Rectal smooth muscle tissue (tissue), 1 donor: ENCODE data around the gene GRID1.

Source experiments
- H3K27ac ChIP-seq: one replicate; pipeline ENCODE4 v1.7.0; 2013; ENCODE audit warnings: low read depth, low read length, inconsistent platforms
- H3K27me3 ChIP-seq: one replicate; pipeline ENCODE4 v1.7.0; 2013; ENCODE audit warnings: low read length; ENCODE audit not compliant: control insufficient read depth, insufficient read depth
- H3K36me3 ChIP-seq: one replicate; pipeline ENCODE4 v1.7.0; 2013; ENCODE audit warnings: low read length; ENCODE audit not compliant: control insufficient read depth, insufficient read depth
- H3K4me1 ChIP-seq: one replicate; pipeline ENCODE4 v1.7.0; 2013; ENCODE audit warnings: low read length; ENCODE audit not compliant: control insufficient read depth, insufficient read depth
- H3K4me3 ChIP-seq: one replicate; pipeline ENCODE4 v1.7.0; 2013; ENCODE audit warnings: low read length
- H3K9ac ChIP-seq: one replicate; pipeline ENCODE4 v1.7.0; 2013; ENCODE audit warnings: low read length

Gene GRID1

GRCh38 chr10:86048571-86048970, 318.0 kb downstream of the GRID1 start:
- Histone ChIP-seq H3K36me3 (no peaks in the 10 kb centered on the region), H3K4me1 (no peaks in the 10 kb centered on the region), H3K27me3 (no peaks in the 10 kb centered on the region), H3K9ac (no peak overlapping the region), H3K4me3 (no peak overlapping the region), H3K27ac (no peak overlapping the region)

GRCh38 chr10:86047588-86047987, 319.0 kb downstream of the GRID1 start:
- H3K27me3 ChIP-seq: no peaks in the 10 kb centered on the region
- H3K9ac ChIP-seq: no peak overlapping the region
- H3K4me1 ChIP-seq: no peaks in the 10 kb centered on the region
- H3K27ac ChIP-seq: no peak overlapping the region
- no peaks in the 10 kb centered on the region for H3K36me3 ChIP-seq
- H3K4me3 ChIP-seq: no peak overlapping the region

- no peaks in the 10 kb centered on the region for H3K27me3 ChIP-seq
- H3K4me1 ChIP-seq: no peaks in the 10 kb centered on the region
- no peak overlapping the region for H3K27ac ChIP-seq
- no peaks in the 10 kb centered on the region for H3K36me3 ChIP-seq
- H3K9ac ChIP-seq: no peak overlapping the region
- no peak overlapping the region for H3K4me3 ChIP-seq
Measured at GRCh38 chr10:86046845-86047460, 319.6 kb downstream of the GRID1 start.

- Histone ChIP-seq H3K4me3 (no peak overlapping the region), H3K9ac (no peak overlapping the region), H3K27me3 (no peaks in the 10 kb centered on the region), H3K36me3 (no peaks in the 10 kb centered on the region), H3K27ac (no peak overlapping the region), H3K4me1 (no peaks in the 10 kb centered on the region)
Measured at GRCh38 chr10:86045896-86046295, 320.7 kb downstream of the GRID1 start.

- no peaks in the 10 kb centered on the region for H3K4me1 ChIP-seq
- no peak overlapping the region for H3K27ac ChIP-seq
- no peaks in the 10 kb centered on the region for H3K27me3 ChIP-seq
Measured at GRCh38 chr10:86044029-86044428, 322.6 kb downstream of the GRID1 start.

GRCh38 chr10:86043236-86043635, 323.4 kb downstream of the GRID1 start:
- Histone ChIP-seq H3K36me3 (no peaks in the 10 kb centered on the region), H3K9ac (no peak overlapping the region), H3K27me3 (no peaks in the 10 kb centered on the region), H3K27ac (no peak overlapping the region), H3K4me1 (no peaks in the 10 kb centered on the region), H3K4me3 (no peak overlapping the region)

More at GRCh38 chr10:86044029-86044428, 322.6 kb downstream of the GRID1 start:
- Histone ChIP-seq H3K9ac (no peak overlapping the region), H3K4me3 (no peak overlapping the region), H3K36me3 (no peaks in the 10 kb centered on the region)

GRCh38 chr10:86042161-86042560, 324.4 kb downstream of the GRID1 start:
- no peaks in the 10 kb centered on the region for H3K36me3 ChIP-seq
- no peak overlapping the region for H3K9ac ChIP-seq
- no peak overlapping the region for H3K27ac ChIP-seq
- H3K4me1 ChIP-seq: no peaks in the 10 kb centered on the region
- H3K27me3 ChIP-seq: no peaks in the 10 kb centered on the region
- H3K4me3 ChIP-seq: no peak overlapping the region

- H3K27me3 ChIP-seq: no peaks in the 10 kb centered on the region
- H3K4me3 ChIP-seq: no peak overlapping the region
- no peak overlapping the region for H3K9ac ChIP-seq
- no peak overlapping the region for H3K27ac ChIP-seq
- no peaks in the 10 kb centered on the region for H3K4me1 ChIP-seq
- no peaks in the 10 kb centered on the region for H3K36me3 ChIP-seq
Measured at GRCh38 chr10:86041116-86041515, 325.5 kb downstream of the GRID1 start.

- Histone ChIP-seq H3K27me3 (no peaks in the 10 kb centered on the region), H3K4me1 (no peaks in the 10 kb centered on the region), H3K4me3 (no peak overlapping the region), H3K9ac (no peak overlapping the region), H3K36me3 (no peaks in the 10 kb centered on the region), H3K27ac (no peak overlapping the region)
Measured at GRCh38 chr10:86038371-86038770, 328.2 kb downstream of the GRID1 start.

- no peaks in the 10 kb centered on the region for H3K36me3 ChIP-seq
- no peak overlapping the region for H3K27ac ChIP-seq
- no peak overlapping the region for H3K9ac ChIP-seq
- no peaks in the 10 kb centered on the region for H3K27me3 ChIP-seq
- no peaks in the 10 kb centered on the region for H3K4me1 ChIP-seq
- H3K4me3 ChIP-seq: no peak overlapping the region
Measured at GRCh38 chr10:86037096-86037495, 329.5 kb downstream of the GRID1 start.

GRCh38 chr10:86036544-86036831, 330.1 kb downstream of the GRID1 start:
- Histone ChIP-seq H3K4me3 (no peak overlapping the region), H3K4me1 (no peaks in the 10 kb centered on the region), H3K27me3 (no peaks in the 10 kb centered on the region), H3K9ac (no peak overlapping the region), H3K27ac (no peak overlapping the region), H3K36me3 (no peaks in the 10 kb centered on the region)

- H3K4me3 ChIP-seq: no peak overlapping the region
- no peak overlapping the region for H3K9ac ChIP-seq
- H3K4me1 ChIP-seq: no peaks in the 10 kb centered on the region
- no peak overlapping the region for H3K27ac ChIP-seq
- H3K36me3 ChIP-seq: no peaks in the 10 kb centered on the region
- H3K27me3 ChIP-seq: no peaks in the 10 kb centered on the region
Measured at GRCh38 chr10:86035791-86036543, 330.6 kb downstream of the GRID1 start.

- Histone ChIP-seq H3K4me3 (no peak overlapping the region), H3K36me3 (no peaks in the 10 kb centered on the region), H3K27me3 (no peaks in the 10 kb centered on the region), H3K9ac (no peak overlapping the region), H3K4me1 (no peaks in the 10 kb centered on the region), H3K27ac (no peak overlapping the region)
Measured at GRCh38 chr10:86034710-86035109, 331.9 kb downstream of the GRID1 start.
